ENCODE measurements around the gene TRMT1.
A peak's percentile ranks its signal among the peaks of the same experiment; 100 is the strongest.

TRMT1 gene

DNA sequence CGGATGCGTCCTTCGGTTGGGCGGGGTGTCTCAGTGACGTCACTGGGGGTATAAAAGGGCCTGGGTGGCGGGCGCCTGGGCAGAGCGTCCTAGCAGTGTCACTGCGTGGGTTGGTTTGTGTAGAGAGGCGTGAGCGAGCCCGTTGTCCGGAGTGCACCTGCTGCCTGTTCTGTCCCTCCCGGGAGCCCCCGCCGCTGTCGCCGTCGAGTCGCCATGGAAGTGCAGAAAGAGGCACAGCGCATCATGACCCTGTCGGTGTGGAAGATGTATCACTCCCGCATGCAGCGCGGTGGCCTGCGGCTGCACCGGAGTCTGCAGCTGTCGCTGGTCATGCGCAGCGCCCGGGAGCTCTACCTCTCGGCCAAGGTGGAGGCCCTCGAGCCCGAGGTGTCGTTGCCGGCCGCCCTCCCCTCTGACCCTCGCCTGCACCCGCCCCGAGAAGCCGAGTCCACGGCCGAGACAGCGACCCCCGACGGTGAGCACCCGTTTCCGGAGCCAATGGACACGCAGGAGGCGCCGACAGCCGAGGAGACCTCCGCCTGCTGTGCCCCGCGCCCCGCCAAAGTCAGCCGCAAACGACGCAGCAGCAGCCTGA lies 36.5 kb upstream of the TRMT1 start:
- peak overlapping the region; percentile 94 for H3K27ac ChIP-seq
- no peak for TF ChIP-seq ZFX (IDR thresholded peaks at IDR 0.05)
- TF ChIP-seq, protein P1, sequence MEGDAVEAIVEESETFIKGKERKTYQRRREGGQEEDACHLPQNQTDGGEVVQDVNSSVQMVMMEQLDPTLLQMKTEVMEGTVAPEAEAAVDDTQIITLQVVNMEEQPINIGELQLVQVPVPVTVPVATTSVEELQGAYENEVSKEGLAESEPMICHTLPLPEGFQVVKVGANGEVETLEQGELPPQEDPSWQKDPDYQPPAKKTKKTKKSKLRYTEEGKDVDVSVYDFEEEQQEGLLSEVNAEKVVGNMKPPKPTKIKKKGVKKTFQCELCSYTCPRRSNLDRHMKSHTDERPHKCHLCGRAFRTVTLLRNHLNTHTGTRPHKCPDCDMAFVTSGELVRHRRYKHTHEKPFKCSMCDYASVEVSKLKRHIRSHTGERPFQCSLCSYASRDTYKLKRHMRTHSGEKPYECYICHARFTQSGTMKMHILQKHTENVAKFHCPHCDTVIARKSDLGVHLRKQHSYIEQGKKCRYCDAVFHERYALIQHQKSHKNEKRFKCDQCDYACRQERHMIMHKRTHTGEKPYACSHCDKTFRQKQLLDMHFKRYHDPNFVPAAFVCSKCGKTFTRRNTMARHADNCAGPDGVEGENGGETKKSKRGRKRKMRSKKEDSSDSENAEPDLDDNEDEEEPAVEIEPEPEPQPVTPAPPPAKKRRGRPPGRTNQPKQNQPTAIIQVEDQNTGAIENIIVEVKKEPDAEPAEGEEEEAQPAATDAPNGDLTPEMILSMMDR (conservative IDR thresholded peaks at IDR 0.05), result no peak; the same call in 1 of the 2 replicates

DNA sequence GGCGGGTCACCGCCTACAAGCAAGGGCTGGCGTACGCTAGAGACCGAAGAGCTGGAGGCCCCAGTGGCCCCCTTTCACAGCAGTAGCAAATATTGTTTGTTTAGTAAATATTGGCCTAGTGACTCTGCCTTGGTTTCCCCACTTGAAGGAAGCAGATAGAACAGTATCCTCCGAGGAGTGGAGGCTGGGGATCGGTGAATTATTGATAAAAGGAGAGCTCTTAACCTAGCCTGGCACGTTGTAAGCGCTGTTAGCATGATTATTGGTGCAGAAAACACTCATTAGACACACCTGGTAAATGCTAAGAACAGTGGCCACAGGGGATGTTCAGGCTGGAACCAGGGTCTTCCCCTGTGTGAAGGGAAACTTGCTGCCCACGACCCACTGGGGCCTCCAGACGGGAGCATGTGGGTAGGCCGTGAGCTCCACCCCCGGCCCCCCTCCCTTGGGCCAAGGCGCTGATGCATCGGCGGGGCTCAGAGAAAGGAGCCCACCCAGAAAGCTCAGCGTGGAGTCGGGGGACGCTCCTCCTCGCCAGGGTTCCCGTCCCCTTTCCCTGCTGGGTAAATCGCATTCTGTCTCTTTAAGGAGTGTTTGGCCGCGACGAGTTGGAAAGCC lies 35.9 kb upstream of the TRMT1 start:
- peak overlapping the region; percentile 94 for H3K27ac ChIP-seq
- TF ChIP-seq ZFX (IDR thresholded peaks at IDR 0.05), result no peak
- TF ChIP-seq, protein P1 (conservative IDR thresholded peaks at IDR 0.05), result no peak

DNA sequence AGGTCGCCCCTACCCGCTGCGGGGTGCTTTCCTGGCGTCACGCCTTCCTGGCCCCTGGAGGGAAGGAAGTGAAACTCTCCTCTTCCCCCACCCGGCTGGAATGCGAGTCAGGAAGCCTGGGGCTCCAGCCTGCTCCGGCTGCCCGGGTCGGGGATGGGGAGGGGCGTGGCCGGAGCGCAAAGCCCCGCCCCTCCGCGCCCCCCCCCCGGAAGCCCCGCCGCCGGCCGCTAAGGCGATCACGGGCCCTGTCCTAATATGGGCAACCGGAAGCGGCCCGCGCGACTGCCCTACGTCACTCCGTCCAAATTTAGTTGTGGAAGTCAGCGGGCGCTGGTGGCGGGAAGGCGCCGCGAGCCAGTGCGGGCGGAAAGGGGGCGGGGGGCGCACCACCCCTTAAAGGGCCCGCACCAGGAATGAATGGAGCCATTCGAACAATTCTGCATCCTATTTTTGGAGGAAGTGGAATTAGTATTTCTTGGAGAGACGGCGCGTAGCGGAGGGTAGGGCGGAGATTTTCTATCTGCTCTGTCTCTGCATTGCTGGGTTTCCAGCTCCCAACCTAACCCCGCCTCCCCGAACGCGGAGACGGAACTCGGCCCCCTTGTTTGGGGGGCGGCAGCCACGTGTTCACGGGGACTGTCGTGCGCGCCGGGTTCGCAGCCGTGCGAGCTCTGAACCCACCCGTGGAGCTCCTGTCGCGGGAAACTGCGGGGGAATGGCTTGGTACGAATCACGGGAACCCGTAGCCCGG lies 35.2 kb upstream of the TRMT1 start:
- TF ChIP-seq, protein P1 (conservative IDR thresholded peaks at IDR 0.05), result 0 out of 2 replicates have a peak, but pooled peaks have one; percentile 3
- no peak for TF ChIP-seq ZFX (IDR thresholded peaks at IDR 0.05)
- H3K27ac ChIP-seq, result peak overlapping the region; percentile 94

DNA sequence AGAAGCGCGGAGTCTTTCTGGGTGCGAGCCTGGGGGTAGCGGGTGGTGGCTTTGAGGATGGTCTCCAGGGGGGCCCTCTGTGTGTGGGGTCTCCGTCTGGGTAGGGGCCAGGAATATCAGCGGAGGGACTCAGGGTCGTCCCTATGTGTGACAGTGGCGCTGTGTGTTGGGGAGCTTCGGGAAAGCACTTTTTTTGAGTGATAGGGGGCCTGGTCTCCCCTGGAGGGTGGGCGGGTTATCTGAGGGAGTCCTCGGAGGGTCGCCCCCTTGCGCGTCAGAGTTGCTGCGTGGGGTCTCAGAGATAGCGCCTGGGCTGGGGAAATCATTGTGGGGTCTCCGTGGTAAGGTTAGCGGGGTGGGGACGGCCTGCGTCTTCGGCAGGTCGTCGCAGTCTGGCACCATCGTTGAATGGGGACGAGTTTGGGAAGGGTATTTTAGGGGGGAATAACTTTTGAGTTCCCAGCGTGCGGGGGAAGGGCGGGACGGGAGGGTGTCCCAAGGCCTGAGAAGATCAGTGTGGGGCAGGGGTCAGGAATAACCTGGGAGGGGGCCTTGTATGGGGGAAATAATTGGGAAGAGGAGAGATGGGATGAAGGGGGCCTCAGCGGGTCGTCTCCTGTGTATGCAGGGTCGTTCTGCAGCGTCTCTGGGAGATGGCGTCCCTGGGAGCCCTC lies 34.5 kb upstream of the TRMT1 start:
- H3K27ac ChIP-seq, result peak overlapping the region; percentile 94

DNA sequence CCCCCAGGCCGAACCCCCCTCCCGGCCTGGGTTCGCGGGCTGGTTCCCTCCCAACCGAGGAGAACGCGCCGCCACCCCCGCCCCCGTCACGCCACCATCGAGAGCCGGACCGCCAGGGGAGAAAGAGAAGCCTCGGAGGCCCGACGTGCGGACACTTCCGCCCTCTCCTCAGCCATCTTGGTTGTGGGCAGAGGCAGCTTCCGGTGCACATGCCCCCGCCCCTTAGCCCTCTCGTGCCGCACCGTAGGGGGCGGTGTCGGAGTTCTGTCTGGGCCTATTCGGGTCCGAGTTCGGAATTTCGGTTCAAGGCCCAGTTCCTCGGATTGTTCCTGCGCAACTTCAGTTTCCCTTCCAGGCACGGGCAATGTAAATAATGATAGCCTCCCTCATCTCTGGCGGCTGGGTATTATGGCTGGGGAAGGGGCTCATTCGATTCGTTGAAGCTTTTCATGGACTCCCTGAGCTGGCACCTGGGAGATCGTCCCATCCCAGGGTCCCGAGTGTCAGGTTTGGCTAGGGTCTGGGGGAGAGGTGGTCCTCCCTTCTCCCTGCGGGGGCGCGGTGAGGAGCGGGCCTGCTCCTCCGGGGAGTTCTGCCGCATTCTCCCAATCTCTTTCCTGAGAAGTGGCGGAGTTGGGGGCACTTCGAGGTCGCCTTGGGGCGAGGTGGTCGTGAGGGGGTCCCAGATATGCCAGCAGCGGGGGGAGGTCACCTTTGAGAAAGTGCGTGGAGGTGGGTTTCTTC lies 33.8 kb upstream of the TRMT1 start, which contains the start of the genes IER2 and STX10:
Gene IER2 (plus strand): TSS at position 225 of the 744 bp plus-strand sequence. CDS start 2,776 bp downstream, outside the sequence.
Gene STX10 (minus strand): TSS at position 189 of the 744 bp plus-strand sequence. CDS start 202 bp downstream, outside the sequence.
- TF ChIP-seq ZFX (IDR thresholded peaks at IDR 0.05), result no peak
- TF ChIP-seq, protein P1 (conservative IDR thresholded peaks at IDR 0.05), result no peak; the same call in 1 of the 2 replicates
- H3K27ac ChIP-seq, result peak within 1 kb of the TSS; percentile 94

More for the DNA sequence above, 34.5 kb upstream of the TRMT1 start:
- TF ChIP-seq, protein P1 (conservative IDR thresholded peaks at IDR 0.05), result no peak
- TF ChIP-seq ZFX (IDR thresholded peaks at IDR 0.05), result no peak

DNA sequence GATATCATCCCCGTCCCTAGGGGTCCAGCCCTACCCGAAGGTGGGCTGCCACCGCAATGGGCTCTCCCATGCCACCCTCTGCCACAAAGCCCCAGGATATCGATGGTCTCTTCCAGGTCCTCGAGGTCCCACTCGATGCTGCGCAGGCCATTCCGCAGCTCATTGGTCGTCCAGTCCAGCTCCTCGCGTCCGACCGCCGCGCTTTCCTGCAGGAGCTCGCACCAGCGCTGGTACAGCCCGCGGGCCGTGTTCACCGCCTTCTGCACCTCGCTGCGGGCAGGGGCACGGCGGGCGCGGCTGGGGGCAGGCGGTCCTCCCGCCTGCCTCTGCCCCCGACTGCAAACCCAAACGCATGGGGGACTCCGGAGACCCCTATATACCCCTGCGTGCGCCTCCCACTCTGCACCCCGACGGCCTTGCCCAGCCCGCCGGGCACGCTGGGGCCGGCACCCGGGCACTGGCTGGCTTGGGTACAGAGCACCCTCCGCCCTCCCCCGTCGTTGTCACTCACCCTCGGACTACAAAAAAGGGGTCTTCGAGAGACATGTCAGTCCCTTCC lies 33.2 kb upstream of the TRMT1 start:
- peak overlapping the region; percentile 94 for H3K27ac ChIP-seq
- TF ChIP-seq ZFX (IDR thresholded peaks at IDR 0.05), result peak; percentile 70; the same call in 1 of the 2 replicates
- TF ChIP-seq, protein P1 (conservative IDR thresholded peaks at IDR 0.05), result no peak

DNA sequence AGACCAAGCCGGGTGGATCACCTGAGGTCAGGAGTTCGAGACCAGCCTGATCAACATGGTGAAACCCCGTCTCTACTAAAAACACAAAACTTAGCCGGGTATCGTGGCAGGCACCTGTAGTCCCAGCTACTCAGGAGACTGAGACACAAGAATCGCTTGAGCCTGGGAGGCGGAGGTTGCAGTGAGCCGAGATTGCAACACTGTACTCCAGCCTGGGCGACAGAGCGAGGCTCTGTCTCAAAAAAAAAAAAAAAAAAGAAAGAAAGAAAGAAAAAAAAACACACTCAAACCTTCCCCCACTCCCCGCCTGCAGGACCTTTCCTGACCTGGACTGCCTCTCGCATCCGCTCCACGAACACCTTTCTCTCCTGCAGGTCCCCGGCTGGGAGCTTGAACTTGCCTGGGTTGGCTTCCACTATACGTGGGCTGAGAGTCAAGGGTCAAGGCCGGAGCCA lies 32.7 kb upstream of the TRMT1 start:
- H3K27ac ChIP-seq, result peak overlapping the region; percentile 94

Data from C4-2B (cell line).